ENCODE results near the gene SRC.

SRC gene

GRCh38 chr20:37416100-37416847 is 70.3 kb downstream of the SRC start:
- no peak for DNase-seq

DNA sequence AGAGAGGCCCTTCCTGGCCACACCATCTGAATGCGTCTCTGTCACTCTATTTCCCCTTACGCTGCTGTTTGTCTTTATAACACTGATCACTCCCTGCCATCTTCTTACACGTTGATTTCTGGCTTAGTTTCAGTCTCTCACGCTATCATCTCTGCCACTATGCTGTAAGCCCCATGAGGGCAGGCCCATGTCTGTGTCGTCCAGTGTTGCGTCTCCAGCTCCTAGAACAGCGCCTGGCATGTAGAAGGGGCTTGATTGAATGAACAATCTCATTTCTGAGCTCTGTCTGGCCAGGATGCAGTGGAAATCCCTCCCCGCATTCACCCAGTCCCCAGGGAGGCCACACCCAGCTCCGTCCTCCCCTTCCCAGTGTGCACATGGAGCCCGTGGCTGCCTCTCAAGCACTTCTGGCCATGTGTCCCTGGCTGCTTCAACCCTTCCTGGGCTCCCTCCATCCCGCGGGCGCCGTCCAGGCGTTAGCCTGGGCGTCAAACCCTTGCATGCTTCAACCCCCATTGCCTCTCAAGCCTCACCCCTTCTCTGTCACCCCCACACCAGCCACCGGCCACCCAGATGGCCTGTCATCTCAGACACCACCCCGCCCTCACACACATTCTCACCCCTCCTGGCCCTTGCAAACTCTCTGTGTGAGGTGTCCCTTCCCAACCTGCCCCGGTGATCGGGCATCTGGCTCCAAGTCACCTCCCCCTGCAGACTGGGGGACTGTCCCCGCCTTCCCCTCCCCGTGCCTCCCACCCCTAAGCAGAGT is 71.1 kb downstream of the SRC start:
- no peak for DNase-seq

- peak; percentile 65 for DNase-seq
Observed at GRCh38 chr20:37417617-37418467, 71.9 kb downstream of the SRC start.

GRCh38 chr20:37418591-37419109 is 72.7 kb downstream of the SRC start:
- no peak for DNase-seq

GRCh38 chr20:37419307-37419706 is 73.4 kb downstream of the SRC start:
- no peak for DNase-seq

DNA sequence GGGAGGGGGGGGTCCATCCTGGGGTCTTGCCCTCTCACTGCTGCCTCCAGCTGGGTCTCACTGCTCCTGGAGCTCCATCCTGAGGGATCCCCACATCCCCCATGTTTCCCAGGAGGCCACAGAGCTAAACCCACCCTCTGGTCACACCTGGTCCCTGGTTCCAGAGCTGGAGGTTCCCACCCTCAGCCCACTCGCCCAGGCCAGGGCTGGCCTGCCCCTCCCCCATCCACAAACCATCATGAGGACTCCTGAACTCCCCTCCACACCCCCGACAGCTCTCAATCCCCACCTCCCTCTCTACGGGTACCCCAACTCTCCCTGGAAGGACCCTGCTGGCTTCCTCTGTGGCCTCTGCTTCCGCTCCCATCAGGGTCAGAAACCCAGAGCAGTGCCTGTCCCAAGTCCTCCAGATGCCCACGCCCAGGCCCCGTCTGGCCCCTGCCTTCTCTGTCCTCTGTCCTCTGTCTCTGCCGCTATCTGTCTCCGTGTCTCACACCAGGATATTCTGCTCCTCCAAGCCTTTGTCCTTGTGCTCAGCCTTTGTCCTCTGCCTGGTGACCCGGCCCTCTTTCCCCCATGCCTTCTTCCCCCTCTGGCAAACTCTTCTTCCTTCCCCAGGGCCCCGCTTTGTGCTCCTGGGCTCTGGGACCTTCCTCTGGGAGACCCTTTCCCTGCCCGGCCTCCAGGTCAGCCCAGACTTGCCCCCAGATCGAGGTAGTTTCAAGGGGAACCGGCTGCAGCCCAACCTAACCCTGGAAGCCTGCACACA is 74.0 kb downstream of the SRC start:
- DNase-seq = no peak

DNA sequence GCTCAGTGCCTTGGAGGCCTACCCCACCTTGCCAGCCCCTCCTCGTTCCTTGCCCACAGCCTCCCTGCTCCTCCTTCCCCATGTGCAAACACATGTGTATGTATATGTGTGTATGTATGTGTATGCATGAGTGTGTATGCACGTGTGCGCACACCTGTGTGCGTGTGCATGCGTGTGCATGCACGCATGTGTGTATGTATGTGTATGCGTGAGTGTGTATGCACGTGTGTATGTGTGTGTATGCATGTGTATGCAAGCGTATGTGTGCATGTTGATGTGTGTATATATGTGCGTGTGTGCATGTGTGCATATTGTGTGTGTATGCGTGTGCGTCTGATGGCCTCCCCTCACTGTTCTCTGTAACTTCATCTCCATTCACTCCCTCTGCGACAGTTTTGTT is 74.7 kb downstream of the SRC start:
- no peak for DNase-seq

GRCh38 chr20:37421060-37421905 is 75.3 kb downstream of the SRC start:
- no peak for DNase-seq

DNA sequence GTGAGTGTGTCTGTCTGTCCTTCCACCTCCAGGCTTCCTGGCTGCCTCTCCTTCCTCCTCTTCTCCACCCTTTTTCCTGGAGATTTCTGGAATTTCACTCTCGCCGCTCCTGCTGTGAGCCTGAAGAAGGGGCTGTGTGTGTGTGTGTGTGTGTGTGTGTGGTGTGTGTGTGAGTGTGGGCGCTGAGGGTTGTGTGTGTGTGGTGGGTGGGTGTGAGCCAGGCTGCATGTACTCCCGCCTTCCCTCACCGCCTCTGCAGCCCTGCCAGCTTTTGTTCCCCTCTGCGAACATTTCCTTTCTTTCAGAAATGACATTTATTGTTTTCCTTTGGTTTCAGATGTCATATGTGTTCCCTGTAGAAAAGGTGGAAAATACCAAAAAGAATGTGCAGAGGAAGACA is 76.0 kb downstream of the SRC start:
- DNase-seq = peak; percentile 68

DNA sequence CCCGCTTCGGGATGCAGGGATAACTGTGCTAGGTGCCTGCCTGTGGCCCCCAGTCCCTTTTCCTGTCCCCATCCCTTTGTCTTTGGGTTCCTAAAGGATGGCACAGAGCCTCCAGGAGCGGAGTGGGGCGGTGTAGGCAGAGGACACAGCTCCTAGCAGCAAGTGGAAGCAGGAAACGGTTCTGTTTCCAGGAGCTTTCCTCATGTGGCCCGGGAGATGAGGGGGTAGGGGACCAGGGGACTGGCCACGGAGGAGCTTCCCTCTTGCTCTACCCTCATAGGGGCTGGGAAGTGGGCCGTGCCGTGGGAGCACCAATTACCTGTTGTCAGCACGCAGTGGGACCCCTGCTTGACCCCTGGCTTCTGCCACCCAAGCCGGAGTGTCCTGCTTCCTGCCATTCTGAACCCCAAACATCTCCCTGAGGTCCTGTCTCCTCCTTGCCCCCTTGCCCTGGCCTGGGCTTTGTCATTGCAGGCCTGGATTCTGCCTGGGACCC is 76.9 kb downstream of the SRC start:
- DNase-seq = no peak

GRCh38 chr20:37423545-37423944 is 77.6 kb downstream of the SRC start:
- no peak for DNase-seq

DNA sequence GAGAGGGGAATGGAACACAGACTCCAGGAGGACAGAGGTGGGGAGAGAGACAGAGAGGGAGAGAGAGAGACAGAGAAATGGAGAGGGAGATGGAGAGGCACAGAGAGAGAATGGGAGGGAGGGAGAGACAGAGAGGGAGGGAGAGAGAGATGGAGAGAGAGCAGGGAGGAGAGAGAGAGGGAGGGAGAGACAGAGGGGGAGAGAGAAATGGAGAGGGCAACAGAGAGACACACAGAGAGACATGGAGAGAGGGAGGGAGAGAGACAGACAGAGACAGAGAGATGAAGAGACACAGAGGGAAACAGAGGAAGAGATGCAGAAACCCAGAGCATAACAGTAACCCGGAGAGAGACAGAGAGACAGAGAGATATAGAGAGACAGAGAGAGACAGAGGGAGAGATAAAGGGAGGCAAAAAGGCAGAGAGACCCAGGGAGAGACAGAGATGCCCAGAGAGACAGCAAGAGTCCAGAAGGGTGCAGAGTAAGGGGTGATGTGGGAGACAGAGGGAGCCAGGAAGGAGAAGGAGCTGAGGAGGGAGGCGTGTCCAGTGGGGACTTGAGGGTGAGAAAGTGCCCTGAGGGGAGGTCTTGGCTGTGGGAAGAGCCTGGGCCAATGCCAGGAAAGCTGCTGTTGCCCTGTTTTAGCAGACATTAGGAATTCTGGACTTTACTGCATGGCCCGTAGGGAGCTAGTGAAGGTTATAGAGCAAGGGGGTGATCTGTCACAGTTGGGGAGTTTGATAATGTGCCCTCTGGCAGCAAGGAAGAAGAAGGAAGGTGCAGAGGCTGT is 78.3 kb downstream of the SRC start:
- no peak for DNase-seq

- no peak for DNase-seq
Observed at GRCh38 chr20:37425103-37425625, 79.2 kb downstream of the SRC start.

GRCh38 chr20:37426106-37426505 is 80.2 kb downstream of the SRC start:
- DNase-seq = no peak

GRCh38 chr20:37426978-37427377 is 81.0 kb downstream of the SRC start:
- no peak for DNase-seq

- DNase-seq = no peak
Observed at GRCh38 chr20:37430044-37430443, 84.1 kb downstream of the SRC start.

DNA sequence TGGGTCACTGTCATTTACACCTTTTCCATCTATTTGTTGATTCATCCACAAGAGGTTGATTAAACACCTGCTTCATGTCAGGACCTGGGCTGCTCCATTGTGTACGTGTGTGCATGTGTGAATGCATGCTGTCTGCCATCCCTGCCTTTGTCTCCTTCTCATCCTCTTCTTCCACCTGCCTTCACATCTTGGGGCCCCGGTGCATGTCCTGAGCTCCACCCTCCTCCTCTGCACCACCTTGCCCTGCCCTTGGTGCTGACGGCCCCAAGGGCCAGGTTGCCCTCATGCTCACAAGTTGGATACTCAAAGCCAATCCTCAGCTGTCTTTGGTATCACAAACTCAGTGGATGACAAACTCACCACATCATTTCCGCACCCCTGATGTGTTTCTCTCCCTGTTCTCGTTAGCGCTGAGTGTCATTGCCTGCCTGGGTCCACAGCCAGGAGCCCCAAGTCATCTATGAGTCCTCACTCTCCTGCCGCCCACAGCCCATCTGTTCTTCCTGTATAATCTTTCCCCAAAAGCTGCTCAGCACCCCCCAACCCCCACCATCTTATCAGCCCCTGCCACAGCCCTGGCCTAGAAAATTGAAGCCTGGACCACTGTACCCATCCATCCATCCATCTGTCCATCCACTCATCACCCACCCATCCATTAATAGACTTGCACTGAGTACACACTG is 85.0 kb downstream of the SRC start:
- DNase-seq = no peak

DNA sequence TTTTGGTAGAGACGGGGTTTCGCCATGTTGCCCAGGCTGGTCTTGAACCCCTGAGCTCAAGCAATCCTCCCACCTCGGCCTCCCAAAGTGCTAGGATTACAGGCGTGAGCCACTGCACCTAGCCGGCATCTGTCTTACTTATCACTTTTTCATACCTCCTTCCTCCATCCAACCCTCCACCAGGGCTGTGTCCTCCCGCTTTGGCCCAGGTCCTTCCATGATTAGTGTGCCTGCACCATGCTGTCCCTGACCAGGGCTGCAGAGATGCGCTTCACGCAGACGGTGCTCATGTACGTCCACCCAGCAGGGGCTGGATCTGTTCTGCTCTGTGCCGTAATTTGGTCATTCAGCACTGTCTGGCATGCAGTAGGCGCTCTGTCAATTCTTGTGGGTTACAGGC is 85.8 kb downstream of the SRC start:
- no peak for DNase-seq

- no peak for DNase-seq
Observed at GRCh38 chr20:37432606-37433005, 86.7 kb downstream of the SRC start.

GRCh38 chr20:37435607-37436006 is 89.7 kb downstream of the SRC start:
- DNase-seq = no peak
